ENCODE data around the gene KCMF1.

The KCMF1 gene

GRCh38 chr2:84965192-84965516 lies 5.8 kb upstream of the KCMF1 start:
- peaks cover 7% of the 10 kb centered on the region for H3K4me1 ChIP-seq (ENCODE audit: control insufficient read depth, insufficient read depth, low read length)
- H3K9me3 ChIP-seq (ENCODE audit: control insufficient read depth, insufficient read depth, low read depth, low read length), result no peaks in the 10 kb centered on the region
- ChIA-PET CTCF (interaction anchor here (1.1 kb wide), 1 partner anchor 39 kb away, joined by 4 read pairs; no protein-coding TSS in a partner anchor), POLR2A (interaction anchor here (0.6 to 1.2 kb wide), 2 partner anchors 39 to 89 kb away, joined by 3 read pairs; no protein-coding TSS in a partner anchor)
- no peak for TF ChIP-seq ZNF571 (tag by site-specific recombination; IDR thresholded peaks at IDR 0.05)
- no peak for TF ChIP-seq SCRT1 (tag by site-specific recombination; IDR thresholded peaks at IDR 0.05; ENCODE audit: borderline replicate concordance)
- no peak for TF ChIP-seq ZNF555 (tag by site-specific recombination; conservative IDR thresholded peaks at IDR 0.05)
- TF ChIP-seq ZNF169 (tag by site-specific recombination; IDR thresholded peaks at IDR 0.05), result no peak
- no peak for TF ChIP-seq ZNF777 (tag by site-specific recombination; IDR thresholded peaks at IDR 0.05; ENCODE audit: borderline replicate concordance)
- TF ChIP-seq MZF1 (tag by site-specific recombination; IDR thresholded peaks at IDR 0.05; ENCODE audit: borderline replicate concordance), result no peak
- TF ChIP-seq ZNF23 (tag by site-specific recombination; IDR thresholded peaks at IDR 0.05; ENCODE audit: borderline replicate concordance), result no peak
- TF ChIP-seq ZNF114 (tag by site-specific recombination; IDR thresholded peaks at IDR 0.05), result no peak
- TF ChIP-seq TRIM28 (IDR thresholded peaks at IDR 0.05; ENCODE audit: borderline replicate concordance, low read length), result no peak
- no peak for TF ChIP-seq ZBTB48 (tag by site-specific recombination; IDR thresholded peaks at IDR 0.05)
- no peak for TF ChIP-seq PRDM6 (tag by site-specific recombination; IDR thresholded peaks at IDR 0.05)
- no peak overlapping the region for H3K4me3 ChIP-seq (ENCODE audit: low read depth, low read length)
- peaks cover 15 to 17% of the 10 kb centered on the region in 2 experiments; a peak in 2 of 3 replicates for H3K36me3 ChIP-seq (ENCODE audit: control insufficient read depth in 2 of 2, insufficient read depth in 1 of 2, low read length in 2 of 2)
- H3K27ac ChIP-seq (ENCODE audit: extremely low read depth, low read depth, low read length), result no peak overlapping the region

GRCh38 chr2:84965827-84966226 lies 5.1 kb upstream of the KCMF1 start:
- TF ChIP-seq SP7 (tag by site-specific recombination; IDR thresholded peaks at IDR 0.05) (no peak), ZBTB21 (tag by site-specific recombination; IDR thresholded peaks at IDR 0.05) (no peak), KLF10 (tag by site-specific recombination; IDR thresholded peaks at IDR 0.05) (no peak), IKZF3 (tag by site-specific recombination; IDR thresholded peaks at IDR 0.05) (no peak), HIC1 (tag by site-specific recombination; IDR thresholded peaks at IDR 0.05) (no peak), PRDM4 (tag by site-specific recombination; IDR thresholded peaks at IDR 0.05) (no peak)
- peaks cover 4% of the 10 kb centered on the region; the same call in 1 of the 2 replicates for H3K4me1 ChIP-seq (ENCODE audit: control insufficient read depth, insufficient read depth, low read length)
- ChIA-PET POLR2A (no interaction called here), CTCF (interaction anchor here (0.6 to 1.1 kb wide), 2 partner anchors 30 to 40 kb away, joined by 3 to 4 read pairs; no protein-coding TSS in a partner anchor)
- no peak overlapping the region for H3K4me3 ChIP-seq (ENCODE audit: low read depth, low read length)
- H3K27ac ChIP-seq (ENCODE audit: extremely low read depth, low read depth, low read length), result no peak overlapping the region
- H3K9me3 ChIP-seq (ENCODE audit: control insufficient read depth, insufficient read depth, low read depth, low read length), result no peaks in the 10 kb centered on the region
- H3K36me3 ChIP-seq (ENCODE audit: control insufficient read depth in 2 of 2, insufficient read depth in 1 of 2, low read length in 2 of 2), result peaks cover 15 to 17% of the 10 kb centered on the region in 2 experiments; a peak in 2 of 3 replicates
